ENCODE measurements around the gene ZNF516.
A peak's percentile ranks its signal among the peaks of the same experiment; 100 is the strongest.

Gene ZNF516

GRCh38 chr18:76453932-76454331 lies 41.1 kb downstream of the ZNF516 start:
- no peak for DNase-seq (ENCODE audit: low spot score)

DNA sequence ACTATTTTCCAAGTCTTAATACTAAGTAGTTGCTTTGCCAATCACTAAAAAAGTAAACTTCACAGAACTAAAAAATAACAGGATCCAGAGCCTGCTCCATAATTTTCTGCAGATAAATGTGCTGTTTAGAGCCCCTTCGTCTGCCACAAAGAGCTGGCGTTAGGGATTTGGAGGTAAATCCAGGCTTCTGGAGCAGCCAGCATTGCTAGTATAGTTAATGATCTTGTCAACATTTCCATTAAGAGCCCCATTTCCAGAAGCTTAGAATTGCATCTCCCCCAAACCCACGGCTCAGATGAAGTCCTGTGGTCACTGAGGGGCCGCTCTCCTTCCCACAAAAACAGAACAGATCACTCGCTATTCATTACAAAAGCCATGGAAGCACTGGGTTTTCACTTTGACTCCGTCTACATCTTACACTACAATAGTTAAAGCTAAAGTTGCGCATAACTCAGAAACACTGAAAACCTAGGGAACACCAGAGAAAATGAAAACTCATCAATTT lies 41.9 kb downstream of the ZNF516 start:
- no peak for DNase-seq (ENCODE audit: low spot score)

- DNase-seq (ENCODE audit: low spot score), result no peak
These were observed 42.7 kb downstream of the ZNF516 start for GRCh38 chr18:76452357-76452756.

DNA sequence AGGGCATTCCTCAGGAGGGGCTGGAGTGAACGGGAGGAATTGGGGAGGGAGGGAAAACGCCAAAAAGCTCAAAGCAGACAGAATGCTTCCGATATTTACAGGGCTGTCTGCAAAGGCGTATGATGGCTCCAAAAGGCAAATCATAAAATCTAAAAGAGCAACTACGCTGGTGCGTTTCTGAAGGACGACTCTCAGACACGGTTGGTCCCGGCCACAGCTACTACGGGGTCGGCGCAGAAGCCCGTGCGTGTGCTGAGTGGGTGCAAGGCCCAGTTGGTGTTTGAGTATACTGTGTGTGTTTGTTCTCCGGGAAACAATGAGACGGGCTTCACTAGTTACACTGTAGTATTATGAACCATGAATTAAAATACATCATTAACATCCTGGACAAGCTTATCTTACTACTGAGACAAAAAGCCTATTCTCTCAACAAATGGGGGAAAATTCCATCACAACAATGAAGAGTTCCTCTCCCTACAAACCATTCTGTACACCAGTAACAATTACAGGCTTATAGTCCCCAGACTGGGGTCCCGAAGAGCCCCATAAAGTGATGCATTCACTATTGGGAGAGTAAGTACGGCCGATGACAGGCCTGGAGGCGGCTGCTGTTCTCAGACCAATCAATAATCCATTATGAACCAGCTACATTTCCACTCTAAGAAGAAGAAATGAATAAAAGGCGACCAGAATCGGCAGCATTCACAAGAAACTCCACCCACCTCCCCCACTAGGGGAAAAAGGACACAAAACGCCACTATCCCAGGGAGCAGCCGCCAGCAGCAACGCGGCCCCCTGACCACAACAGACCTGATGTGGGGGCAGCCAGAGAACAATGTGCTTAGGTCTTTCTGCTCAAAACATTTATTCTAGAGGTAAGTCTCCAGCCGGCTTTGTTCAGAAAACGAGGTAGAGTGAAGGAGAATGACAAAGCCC lies 43.4 kb downstream of the ZNF516 start:
- DNase-seq (ENCODE audit: low spot score), result no peak

GRCh38 chr18:76450452-76451395 lies 44.3 kb downstream of the ZNF516 start:
- DNase-seq (ENCODE audit: low spot score), result no peak

GRCh38 chr18:76449111-76449453 lies 46.0 kb downstream of the ZNF516 start:
- DNase-seq (ENCODE audit: low spot score), result no peak

DNA sequence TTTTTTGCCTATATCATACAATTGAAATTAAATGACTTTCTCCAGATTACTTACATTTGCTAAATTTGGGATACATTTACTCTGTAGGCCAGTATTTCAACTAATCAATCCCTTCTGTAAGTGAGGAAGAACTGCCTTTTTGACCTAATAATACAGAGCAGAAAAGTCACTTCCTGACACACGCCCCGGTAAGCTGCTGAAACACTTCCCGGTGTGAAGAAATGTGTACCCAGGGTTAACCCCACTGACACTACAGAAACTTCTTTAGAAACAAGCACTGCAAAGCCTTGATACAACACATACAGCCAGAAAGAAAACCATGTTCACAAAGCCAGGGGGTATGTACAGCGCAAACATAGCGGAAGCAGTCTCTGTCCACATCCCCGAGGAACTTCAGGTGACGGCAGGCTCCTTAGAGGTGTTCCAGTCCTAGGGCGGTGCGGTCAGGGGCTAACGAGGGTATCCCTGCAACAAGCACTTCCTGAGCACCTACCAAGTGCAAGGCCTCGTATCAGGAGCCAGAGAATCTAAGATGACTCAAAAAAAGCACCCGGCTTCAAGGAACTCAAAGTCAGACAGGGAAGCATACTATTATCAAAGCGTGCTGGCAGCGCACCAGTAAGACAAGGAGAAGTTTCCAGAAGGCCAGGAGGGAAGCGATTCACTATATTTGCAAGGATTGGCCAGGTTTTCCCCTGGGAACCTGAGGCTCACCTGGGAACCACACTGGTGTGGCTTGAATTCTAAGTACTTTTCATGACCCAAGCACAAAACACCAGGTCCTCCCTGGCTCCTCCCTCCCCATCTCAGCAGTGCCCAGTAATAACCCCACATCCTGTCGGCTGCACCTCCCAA lies 46.6 kb downstream of the ZNF516 start:
- no peak for DNase-seq (ENCODE audit: low spot score)

DNA sequence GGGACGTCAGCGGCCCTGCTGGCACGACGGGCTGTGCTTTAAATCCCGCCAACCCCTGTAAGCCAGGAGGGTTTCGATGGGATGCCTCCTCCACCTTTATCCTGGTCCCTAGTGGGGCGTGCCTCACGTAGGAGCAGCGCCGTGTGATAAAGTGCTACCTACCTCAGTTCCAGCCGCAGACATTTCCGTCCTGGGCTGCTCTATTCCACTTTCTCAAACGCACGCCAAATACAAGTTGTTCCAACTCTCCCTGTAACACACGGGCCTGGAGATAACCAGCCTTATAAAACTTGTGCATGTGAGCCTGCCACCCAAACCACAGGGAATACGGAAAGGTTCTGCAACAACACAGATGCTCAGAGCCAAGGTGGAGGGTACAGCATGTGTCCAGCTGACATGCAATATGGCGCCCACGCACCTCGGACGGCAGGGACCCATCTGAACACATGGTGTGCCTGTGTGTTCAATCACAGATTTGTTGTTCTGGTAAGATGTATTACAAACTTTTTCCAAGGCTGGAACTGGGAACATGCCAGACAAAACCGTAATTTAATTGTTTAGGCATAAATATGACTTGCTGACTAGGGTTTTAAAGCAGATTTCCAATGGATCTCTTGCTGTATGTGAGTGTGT lies 47.7 kb downstream of the ZNF516 start:
- DNase-seq (ENCODE audit: low spot score), result no peak

- DNase-seq (ENCODE audit: low spot score), result no peak
These were observed 48.5 kb downstream of the ZNF516 start for GRCh38 chr18:76446321-76447257.

DNA sequence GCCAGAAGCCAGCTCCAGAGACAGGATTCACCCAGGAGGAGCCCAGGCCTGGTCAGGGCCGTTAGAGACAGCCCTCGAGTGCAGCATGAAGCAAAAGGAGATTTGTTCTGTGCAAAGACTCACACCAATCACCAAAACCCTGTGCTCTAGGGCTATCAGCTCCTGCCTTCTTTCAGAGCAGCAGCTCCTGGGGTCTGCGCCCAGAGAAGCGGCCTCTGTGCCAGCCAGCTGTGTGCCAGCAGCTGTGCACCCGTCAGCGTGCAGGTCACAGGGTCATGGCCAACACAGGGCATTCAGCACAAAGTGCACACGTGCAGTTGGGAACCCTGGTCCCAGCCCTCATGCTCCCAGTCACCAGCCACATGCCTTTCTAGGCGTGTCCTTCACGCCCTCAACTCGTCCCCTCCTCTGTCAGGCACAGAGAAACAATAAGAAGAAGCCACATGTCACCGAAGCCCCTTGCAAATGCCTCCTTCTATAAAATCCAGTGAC lies 49.3 kb downstream of the ZNF516 start:
- DNase-seq (ENCODE audit: low spot score), result no peak

DNA sequence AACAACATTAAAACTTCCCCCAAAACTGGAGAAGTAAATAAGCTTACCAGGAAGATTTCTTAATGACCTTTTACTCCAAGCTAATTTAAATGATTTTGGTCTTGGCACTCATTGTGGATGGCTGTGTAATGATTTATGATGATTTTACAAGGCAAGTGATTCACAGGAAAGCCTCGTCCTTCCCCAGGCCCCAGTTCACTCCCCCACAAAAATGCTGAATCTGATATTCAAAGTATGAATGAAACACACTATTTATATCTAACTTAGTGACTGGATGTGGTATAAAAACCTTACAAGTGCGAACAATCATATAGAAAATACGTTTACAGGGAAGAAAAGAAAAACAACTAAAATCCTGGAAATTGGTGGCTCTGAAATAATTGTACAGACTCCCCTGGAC lies 49.8 kb downstream of the ZNF516 start:
- peak; percentile 44 for DNase-seq (ENCODE audit: low spot score)

DNA sequence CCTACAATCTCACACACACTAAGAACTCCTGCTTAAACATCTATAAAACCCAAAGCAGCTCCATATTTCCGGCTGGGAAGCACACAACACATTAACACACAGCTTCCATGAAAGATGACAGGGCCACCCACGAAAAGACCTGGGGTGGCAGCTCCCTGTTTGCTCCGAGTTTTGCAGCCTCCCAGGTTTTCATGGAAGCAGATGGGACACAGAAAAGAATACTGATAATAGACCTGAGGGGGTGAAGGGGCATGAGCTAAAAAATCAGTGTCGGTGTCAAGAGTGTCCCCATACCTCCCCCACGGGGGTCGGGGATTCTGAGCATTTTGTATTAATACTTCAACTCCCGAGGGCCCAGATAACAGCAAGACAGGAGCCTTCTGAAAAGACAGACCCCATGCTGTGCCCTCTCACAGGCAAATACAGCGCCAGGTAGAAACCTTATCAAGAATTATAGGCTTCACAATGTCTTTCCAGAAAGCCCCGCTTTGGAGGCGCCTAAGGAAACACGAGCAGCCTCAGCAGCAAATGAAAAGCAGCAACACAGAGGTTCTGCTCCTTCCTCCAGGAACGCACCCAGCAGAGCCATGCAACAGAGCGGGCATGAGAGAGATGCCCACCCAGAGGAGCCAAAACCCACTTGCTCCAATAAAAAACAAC lies 50.5 kb downstream of the ZNF516 start:
- DNase-seq (ENCODE audit: low spot score), result no peak

DNA sequence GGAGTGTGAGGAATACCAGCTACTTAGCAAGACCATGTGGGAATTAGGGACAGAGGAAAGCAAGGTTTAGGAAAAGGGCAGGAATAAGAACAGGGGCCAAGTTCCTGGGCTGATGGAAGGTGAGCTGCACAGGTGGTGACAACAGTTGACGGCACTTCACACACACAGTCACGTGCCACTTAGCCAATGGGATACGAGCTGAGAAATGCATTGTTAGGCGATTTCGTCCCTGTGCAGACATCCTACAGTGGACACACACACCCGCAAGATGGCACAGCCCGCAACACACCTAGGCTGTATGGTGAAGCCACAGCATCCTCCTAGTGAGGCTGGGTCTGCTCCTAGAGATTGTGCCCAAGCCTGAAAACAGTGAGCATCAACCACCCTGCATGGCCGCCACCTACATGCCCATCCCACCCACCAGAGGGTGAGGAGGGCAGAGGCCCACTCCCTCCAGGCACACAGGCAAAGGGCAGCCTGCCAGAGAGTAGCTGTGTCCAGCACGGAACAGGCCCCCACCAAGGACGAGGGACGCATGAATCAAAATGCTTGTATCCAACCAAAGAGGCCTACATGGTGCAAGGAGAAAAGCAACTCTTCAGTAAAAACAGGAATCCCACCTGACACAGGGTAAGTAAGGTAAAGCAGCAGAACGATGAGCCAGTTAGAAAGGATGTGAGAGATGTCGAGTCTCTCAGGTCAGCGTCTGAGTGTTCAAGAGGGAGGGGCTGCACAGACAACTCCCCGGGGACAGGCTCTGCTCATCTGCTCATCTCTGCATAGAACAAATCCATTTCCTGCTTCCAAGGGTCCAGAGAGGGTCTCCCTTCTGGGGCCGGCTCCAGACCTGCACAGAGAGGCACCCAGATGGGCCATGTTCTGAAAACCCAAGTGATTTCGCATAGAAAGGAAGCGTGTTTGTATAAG lies 51.3 kb downstream of the ZNF516 start:
- DNase-seq (ENCODE audit: low spot score), result no peak

GRCh38 chr18:76442413-76443171 lies 52.5 kb downstream of the ZNF516 start:
- no peak for DNase-seq (ENCODE audit: low spot score)

DNA sequence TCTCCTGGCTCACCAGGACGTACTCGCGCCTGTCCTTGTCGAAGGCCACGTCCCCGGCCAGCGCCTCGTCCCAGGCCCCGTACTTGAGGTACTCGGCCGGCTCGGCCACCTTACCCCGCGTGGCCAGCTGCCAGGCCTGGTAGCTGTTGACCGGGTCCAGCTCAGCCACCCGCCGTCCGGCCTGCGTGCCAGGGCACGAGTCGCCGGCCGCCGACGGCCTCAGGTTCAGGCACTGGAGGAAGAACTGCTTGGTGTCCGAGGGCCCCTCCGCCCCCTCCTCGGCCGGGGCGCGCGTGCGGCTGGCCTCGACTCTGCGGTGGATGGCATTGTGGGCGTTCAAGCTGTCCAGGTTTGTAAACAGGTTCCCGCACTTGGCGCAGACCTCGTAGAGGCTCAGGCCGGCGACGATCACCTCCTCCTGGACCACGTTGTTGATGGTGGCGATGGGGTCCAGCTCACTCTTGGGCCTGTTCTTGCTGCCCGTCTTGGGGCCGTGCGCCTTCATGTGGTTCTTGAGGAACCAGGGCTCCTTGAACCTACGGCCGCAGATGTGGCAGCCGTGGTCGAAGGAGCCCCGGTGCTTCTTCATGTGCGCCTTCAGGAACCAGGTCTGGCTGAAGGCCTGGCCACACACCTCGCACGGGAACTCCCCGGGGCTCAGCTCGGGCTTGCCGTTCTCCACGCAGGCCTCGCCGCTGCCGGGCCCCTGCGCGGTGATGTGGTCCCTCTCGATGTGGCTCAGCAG lies 53.2 kb downstream of the ZNF516 start:
- DNase-seq (ENCODE audit: low spot score), result no peak

- no peak for DNase-seq (ENCODE audit: low spot score)
These were observed 53.9 kb downstream of the ZNF516 start for GRCh38 chr18:76441002-76441667.
